HG02938 (cell line): ENCODE data around the gene C1orf105.

Experiments
- ATAC-seq: cut with Tn5 transposase; IDR thresholded peaks from one replicate; pipeline ENCODE4 v1.9.1; 2021; ENCODE audit warnings: mild to moderate bottlenecking, moderate library complexity; ENCODE audit not compliant: unreplicated experiment

The C1orf105 gene

GRCh38 chr1:172395576-172395975 lies 24.9 kb upstream of the C1orf105 start:
- no peak for ATAC-seq

GRCh38 chr1:172397221-172397620 lies 23.3 kb upstream of the C1orf105 start:
- ATAC-seq, result no peak

GRCh38 chr1:172397633-172398032 lies 22.9 kb upstream of the C1orf105 start:
- no peak for ATAC-seq

- no peak for ATAC-seq
These were observed 22.3 kb upstream of the C1orf105 start for GRCh38 chr1:172398193-172398592.

- no peak for ATAC-seq
These were observed 21.3 kb upstream of the C1orf105 start for GRCh38 chr1:172398970-172399755.

GRCh38 chr1:172399756-172400721 lies 20.4 kb upstream of the C1orf105 start:
- ATAC-seq, result no peak

- no peak for ATAC-seq
These were observed 19.8 kb upstream of the C1orf105 start for GRCh38 chr1:172400722-172401105.

GRCh38 chr1:172401477-172401876 lies 19.0 kb upstream of the C1orf105 start:
- no peak for ATAC-seq

GRCh38 chr1:172401892-172402291 lies 18.6 kb upstream of the C1orf105 start:
- no peak for ATAC-seq

- no peak for ATAC-seq
These were observed 17.5 kb upstream of the C1orf105 start for GRCh38 chr1:172402878-172403569.

- no peak for ATAC-seq
These were observed 16.4 kb upstream of the C1orf105 start for GRCh38 chr1:172404121-172404520.

GRCh38 chr1:172405912-172406311 lies 14.6 kb upstream of the C1orf105 start:
- ATAC-seq, result no peak

GRCh38 chr1:172406968-172407367 lies 13.5 kb upstream of the C1orf105 start:
- ATAC-seq, result no peak

- ATAC-seq, result no peak
These were observed 11.5 kb upstream of the C1orf105 start for GRCh38 chr1:172408958-172409357.

GRCh38 chr1:172410027-172410426 lies 10.5 kb upstream of the C1orf105 start:
- no peak for ATAC-seq

- no peak for ATAC-seq
These were observed 8.6 kb upstream of the C1orf105 start for GRCh38 chr1:172411791-172412338.

GRCh38 chr1:172414331-172414730 lies 6.2 kb upstream of the C1orf105 start:
- ATAC-seq, result no peak

- no peak for ATAC-seq
These were observed 3.9 kb upstream of the C1orf105 start for GRCh38 chr1:172416496-172417035.

GRCh38 chr1:172417557-172417956 lies 2.9 kb upstream of the C1orf105 start:
- no peak for ATAC-seq

GRCh38 chr1:172421974-172422604 lies 1.6 kb downstream of the C1orf105 start:
- ATAC-seq, result no peak
